Effector memory CD4-positive, alpha-beta T cell (primary cell): Measurements from ENCODE around the gene TECPR1.

Source experiments
- DNase-seq, 3 donors: peaks; one replicate each; pipeline ENCODE4 v3.0.0-alpha.2; 2020
- H3K27ac ChIP-seq: 2 replicates; pipeline ENCODE4 v1.7.0; 2013; ENCODE audit warnings: mild to moderate bottlenecking, low read length, moderate library complexity; ENCODE audit not compliant: insufficient read depth, poor library complexity, severe bottlenecking
- H3K27me3 ChIP-seq: replicated peaks from 2 replicates; pipeline ENCODE4 v1.7.0; 2013; ENCODE audit warnings: mild to moderate bottlenecking, low read length; ENCODE audit not compliant: insufficient read depth, control insufficient read depth, poor library complexity, severe bottlenecking
- H3K36me3 ChIP-seq: 2 replicates; pipeline ENCODE4 v1.7.0; 2013; ENCODE audit warnings: mild to moderate bottlenecking, low read length, moderate library complexity; ENCODE audit not compliant: control insufficient read depth, insufficient read depth
- H3K4me1 ChIP-seq: 2 replicates; pipeline ENCODE4 v1.7.0; 2013; ENCODE audit warnings: low read length, mild to moderate bottlenecking; ENCODE audit not compliant: control insufficient read depth, insufficient read depth, poor library complexity, severe bottlenecking
- H3K4me3 ChIP-seq: 2 replicates; pipeline ENCODE4 v1.7.0; 2013; ENCODE audit warnings: low read length, low read depth, mild to moderate bottlenecking; ENCODE audit not compliant: insufficient read depth, poor library complexity, severe bottlenecking
- H3K9me3 ChIP-seq: 2 replicates; pipeline ENCODE4 v1.7.0; 2013; ENCODE audit warnings: mild to moderate bottlenecking, low read length, moderate library complexity; ENCODE audit not compliant: control insufficient read depth
- total RNA-seq, 3 donors: gene quantifications; one replicate each; lab custom pipeline; 2026; lab: John Stamatoyannopoulos, UW

The TECPR1 gene, protein sequence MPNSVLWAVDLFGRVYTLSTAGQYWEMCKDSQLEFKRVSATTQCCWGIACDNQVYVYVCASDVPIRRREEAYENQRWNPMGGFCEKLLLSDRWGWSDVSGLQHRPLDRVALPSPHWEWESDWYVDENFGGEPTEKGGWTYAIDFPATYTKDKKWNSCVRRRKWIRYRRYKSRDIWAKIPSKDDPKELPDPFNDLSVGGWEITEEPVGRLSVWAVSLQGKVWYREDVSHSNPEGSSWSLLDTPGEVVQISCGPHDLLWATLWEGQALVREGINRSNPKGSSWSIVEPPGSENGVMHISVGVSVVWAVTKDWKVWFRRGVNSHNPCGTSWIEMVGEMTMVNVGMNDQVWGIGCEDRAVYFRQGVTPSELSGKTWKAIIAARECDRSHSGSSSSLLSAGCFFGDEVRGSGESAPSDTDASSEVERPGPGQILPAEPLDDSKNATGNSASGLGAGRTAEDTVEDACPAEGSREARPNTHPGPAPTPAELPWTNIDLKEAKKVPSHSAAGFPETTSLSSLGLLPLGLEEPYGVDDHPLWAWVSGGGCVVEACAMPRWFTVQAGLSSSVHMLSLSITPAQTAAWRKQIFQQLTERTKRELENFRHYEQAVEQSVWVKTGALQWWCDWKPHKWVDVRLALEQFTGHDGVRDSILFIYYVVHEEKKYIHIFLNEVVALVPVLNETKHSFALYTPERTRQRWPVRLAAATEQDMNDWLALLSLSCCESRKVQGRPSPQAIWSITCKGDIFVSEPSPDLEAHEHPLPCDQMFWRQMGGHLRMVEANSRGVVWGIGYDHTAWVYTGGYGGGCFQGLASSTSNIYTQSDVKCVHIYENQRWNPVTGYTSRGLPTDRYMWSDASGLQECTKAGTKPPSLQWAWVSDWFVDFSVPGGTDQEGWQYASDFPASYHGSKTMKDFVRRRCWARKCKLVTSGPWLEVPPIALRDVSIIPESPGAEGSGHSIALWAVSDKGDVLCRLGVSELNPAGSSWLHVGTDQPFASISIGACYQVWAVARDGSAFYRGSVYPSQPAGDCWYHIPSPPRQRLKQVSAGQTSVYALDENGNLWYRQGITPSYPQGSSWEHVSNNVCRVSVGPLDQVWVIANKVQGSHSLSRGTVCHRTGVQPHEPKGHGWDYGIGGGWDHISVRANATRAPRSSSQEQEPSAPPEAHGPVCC
- 93.3 to 154 (median 153) reads per million in 3 donors for total RNA-seq

DNA sequence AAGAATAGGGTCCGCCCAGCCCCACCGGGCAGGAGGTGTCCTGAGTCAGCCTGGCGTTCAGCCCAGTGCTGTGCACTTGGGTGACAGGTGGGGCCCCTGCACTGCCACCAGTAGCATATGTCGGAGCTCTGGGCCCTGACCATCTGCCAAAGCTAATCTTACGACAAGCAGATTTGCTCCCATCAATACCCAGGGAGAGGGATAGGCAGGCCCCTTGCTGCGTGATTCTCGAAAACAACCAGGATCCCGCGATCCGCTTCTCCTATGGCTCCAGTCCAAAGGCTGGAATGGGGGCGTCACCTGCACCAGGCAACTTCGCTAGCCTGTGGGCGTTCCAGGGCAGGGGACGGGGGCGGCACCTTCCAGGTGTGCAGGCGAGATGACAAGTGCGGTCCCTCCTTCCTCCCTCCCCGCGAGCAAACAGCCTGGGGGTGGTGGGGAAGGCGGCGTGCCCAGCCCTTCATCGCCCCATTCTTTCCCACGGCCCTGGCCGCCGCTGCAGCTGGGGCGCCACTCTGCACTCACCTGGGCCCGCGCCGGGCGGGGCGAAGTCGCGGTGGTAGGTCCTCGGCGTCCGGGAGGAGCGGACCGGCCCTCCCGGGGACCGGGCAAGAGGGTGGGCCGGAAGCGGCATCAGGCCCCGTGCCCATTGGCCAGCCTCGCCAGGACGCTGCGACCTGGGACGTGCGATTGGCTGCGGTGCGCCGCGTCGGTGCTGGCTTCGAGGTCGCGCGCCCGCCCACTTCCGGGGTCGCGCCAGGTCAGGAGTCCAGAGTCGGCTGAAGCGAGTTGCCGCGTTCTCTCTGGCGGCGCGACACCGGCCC lies at the start of gene TECPR1:
TSS of gene TECPR1 (minus strand) at position 632 of the 824 bp plus-strand sequence. CDS start 6,086 bp downstream, outside the sequence.
- no peaks in the 10 kb centered on the region for H3K27me3 ChIP-seq
- peak; percentile 75 to 87 (median 81) for DNase-seq
- peak within 1 kb of the TSS; percentile 85 for H3K4me3 ChIP-seq
- no peaks in the 10 kb centered on the region for H3K9me3 ChIP-seq
- H3K4me1 ChIP-seq, result peaks cover 37% of the 10 kb centered on the region
- peaks cover 11% of the 10 kb centered on the region for H3K36me3 ChIP-seq
- H3K27ac ChIP-seq, result peak within 1 kb of the TSS; percentile 86

DNA sequence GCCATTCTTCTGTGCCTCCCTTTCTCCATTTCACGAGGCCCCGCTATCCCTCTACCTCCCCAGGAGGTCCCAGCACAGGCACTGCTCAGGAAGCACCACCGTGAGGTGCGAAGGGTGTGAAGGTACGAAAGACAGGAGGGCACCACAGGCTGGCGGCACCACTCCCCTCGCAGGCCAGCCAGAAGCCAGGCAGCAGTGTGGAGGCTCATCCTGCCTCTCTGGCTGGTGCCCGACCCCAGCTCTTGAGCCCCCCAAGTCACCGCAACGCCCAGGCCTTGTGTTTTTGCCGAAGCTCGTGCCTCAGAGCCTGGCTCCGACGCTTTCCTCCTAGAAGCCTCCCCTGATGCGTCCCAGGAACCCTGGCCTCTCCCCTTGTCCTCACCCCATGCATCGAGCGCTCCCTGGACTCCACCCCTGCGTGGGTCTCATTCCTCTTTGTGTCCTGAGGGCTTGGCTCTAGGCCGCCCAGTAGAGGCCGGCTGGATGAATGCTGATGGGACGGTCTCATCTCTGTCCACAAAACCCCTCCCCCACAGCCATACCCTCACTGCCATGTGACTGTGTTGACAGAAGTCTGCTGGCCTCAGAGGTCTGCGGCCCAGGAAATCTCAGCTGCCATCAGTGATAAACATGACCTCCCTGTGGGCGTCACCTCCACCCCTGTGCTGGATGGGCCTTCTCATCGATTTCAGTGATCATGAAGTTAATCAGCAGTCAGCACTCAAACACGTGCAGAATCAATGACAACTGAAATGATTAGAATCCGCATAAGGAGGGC lies 48.8 kb upstream of the TECPR1 start:
- DNase-seq, result no peak
- H3K36me3 ChIP-seq, result no peaks in the 10 kb centered on the region

DNA sequence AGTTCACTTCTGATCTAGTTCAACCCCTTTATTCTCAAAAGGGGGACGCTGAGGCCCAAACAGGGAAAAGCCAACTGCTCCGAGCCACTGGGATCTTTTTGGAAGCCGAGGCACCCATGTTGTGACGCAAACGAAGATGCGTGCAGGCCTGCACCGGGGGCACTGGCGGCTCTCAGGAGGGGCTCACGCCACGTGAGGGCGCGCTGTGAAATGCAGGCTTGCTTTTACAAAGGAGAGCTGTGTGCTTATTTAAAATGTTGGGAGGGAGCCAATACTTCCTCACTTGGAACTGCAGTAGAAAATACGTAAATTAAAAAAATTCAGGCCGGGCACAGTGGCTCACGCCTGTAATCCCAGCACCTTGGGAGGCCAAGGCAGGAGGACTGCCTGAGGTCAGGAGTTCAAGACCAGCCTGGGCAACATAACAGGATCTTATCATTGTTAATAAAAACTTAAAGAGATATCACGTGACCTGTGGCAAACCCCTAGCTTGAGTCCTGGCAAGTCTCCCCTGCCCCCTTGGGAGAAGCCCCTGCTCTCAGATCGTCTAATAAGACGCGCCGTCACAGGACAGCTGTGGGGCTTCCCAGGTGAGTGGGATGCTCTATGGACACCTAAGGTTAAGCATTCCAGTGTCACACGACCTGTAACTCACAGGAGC lies 45.7 kb upstream of the TECPR1 start:
- Histone ChIP-seq H3K27ac (no peak overlapping the region), H3K36me3 (peaks cover 9% of the 10 kb centered on the region), H3K27me3 (no peaks in the 10 kb centered on the region), H3K9me3 (no peaks in the 10 kb centered on the region), H3K4me1 (no peaks in the 10 kb centered on the region), H3K4me3 (no peak overlapping the region)
- DNase-seq, result no peak

More for the DNA sequence above, 48.8 kb upstream of the TECPR1 start:
- no peak overlapping the region for H3K4me3 ChIP-seq
- H3K9me3 ChIP-seq, result no peaks in the 10 kb centered on the region
- H3K4me1 ChIP-seq, result no peaks in the 10 kb centered on the region
- no peaks in the 10 kb centered on the region for H3K27me3 ChIP-seq
- no peak overlapping the region for H3K27ac ChIP-seq

DNA sequence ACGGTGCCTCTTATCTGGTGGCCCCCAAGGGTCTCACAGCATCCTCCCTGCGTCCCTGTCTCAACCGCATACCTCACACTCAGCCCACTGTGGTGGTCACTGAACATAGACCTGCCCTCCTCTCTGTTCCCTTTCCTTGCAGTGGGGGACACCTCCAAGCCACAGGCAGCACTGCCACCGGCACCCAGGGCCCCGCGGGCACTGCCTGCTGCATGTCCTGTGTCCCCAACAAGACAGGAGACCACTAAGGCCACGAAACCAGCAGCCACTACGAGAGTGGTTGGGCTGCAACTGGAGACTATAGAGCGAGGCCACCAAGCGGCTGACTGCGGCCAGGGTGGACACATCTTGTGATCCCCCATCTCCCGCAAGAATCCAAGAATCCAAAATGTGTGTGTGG lies 44.8 kb upstream of the TECPR1 start:
- no peak overlapping the region for H3K4me3 ChIP-seq
- no peak for DNase-seq
- no peaks in the 10 kb centered on the region for H3K9me3 ChIP-seq
- no peak overlapping the region for H3K27ac ChIP-seq
- peaks cover 9% of the 10 kb centered on the region for H3K36me3 ChIP-seq
- no peaks in the 10 kb centered on the region for H3K4me1 ChIP-seq
- no peaks in the 10 kb centered on the region for H3K27me3 ChIP-seq

DNA sequence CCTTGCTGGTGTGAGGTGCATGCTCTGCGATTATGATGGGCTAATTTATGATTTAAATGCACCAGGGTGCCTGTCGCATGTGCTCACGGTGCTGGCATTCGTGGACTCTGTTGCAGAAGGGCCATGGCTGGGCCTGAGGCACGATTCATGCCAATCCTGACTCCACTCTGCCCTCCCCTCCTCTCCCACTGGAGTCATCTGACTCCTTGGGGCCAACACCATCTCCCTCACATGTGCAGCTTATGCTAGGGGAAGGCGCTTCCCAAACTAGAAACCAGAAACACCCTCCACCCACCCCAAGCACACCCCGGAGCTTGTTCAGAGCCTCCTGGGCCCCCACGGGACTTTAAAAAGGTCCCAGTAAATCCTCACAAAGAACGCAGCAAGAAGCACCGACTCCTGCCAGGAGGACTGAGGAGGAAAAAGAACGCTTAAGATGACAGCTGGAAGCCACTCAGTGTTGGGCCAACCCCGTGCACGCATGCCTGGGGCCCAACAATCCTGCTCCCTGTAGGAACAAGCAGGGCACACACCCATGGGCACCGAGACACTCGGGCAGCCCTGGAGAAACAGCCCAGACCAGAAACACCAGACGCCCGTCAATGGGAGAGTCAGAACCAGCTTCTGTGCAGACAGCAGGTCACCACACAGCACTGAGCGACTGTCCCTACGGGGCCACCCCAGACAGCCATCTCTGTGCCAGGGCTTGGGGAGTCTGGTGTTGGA lies 43.6 kb upstream of the TECPR1 start:
- H3K4me1 ChIP-seq, result no peaks in the 10 kb centered on the region
- H3K27ac ChIP-seq, result no peak overlapping the region
- no peaks in the 10 kb centered on the region for H3K27me3 ChIP-seq
- peaks cover 9% of the 10 kb centered on the region for H3K36me3 ChIP-seq
- no peak for DNase-seq
- no peaks in the 10 kb centered on the region for H3K9me3 ChIP-seq
- no peak overlapping the region for H3K4me3 ChIP-seq

DNA sequence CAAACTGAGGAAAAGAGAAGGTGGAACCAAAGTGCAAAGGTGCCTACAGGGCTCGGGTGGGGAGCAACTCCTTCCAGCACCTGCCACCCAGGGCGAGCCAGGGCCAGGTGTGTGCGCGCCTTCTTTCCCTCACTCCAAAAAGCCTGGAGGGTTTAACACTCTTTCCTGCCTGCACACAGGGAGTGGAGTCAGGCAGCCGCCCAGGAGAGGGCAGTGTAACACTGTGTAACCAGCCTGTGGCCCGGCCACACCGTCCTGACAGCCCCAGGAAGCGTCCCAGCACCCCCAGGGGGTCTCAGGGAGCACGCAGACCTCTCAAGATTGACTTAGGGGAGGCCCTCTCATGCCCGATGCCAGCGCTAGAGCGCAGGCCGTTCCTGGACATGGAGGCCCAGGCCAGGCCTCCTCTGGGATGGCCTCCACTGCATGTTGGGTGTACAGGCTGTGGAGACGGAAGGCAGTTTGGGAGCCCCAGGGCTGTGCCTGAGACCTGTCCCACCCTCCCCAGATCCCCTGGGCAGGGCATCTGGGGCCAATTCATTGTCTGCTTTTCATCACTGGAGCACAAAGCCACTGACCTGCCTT lies 42.9 kb upstream of the TECPR1 start:
- Histone ChIP-seq H3K9me3 (no peaks in the 10 kb centered on the region), H3K27me3 (no peaks in the 10 kb centered on the region), H3K36me3 (peaks cover 9% of the 10 kb centered on the region), H3K4me3 (no peak overlapping the region), H3K27ac (no peak overlapping the region), H3K4me1 (no peaks in the 10 kb centered on the region)
- no peak for DNase-seq

DNA sequence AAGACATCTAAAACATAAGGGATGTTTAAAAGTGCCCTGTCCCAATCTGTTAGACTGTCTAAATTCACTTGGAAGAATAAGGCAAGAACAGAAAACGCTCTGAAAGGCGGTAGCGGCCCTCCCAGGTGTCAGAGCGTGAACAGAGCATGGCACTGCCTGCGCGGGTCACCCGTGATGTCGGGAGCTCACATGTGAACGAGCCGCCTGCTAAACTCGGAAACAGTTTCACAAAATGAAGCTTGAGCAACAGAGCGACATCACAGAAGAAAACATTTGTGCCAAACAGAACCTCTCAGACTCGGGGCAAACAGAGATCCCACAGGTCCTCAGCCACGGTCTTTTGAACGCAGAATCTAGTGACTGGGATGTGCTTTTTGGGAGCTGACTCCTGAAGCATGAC lies 42.3 kb upstream of the TECPR1 start:
- DNase-seq, result no peak
- Histone ChIP-seq H3K27ac (no peak overlapping the region), H3K36me3 (peaks cover 9% of the 10 kb centered on the region), H3K27me3 (no peaks in the 10 kb centered on the region), H3K4me3 (no peak overlapping the region), H3K4me1 (no peaks in the 10 kb centered on the region), H3K9me3 (no peaks in the 10 kb centered on the region)

DNA sequence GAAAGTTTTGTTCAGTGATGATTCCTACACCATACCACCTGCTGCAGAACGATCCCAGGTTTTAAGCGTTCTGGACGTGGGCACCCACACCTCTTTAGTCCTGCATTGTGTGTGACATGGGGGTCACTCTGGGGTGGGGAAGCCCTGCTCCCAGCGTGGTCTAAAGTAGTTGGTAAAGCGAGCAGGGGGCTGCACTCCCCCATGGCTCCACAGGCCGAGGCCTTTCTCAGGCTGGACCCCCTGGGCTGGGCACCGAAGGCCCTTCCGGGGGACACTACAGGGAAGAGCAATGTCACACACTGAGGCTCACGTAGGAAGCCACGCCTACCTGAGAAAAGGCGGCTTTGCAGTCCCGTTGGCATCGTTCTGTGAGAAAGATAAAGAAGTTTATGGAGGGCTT lies 41.7 kb upstream of the TECPR1 start:
- Histone ChIP-seq H3K27ac (no peak overlapping the region), H3K4me3 (no peak overlapping the region), H3K4me1 (no peaks in the 10 kb centered on the region), H3K36me3 (peaks cover 9% of the 10 kb centered on the region), H3K27me3 (no peaks in the 10 kb centered on the region), H3K9me3 (no peaks in the 10 kb centered on the region)
- DNase-seq, result no peak
